K562 (cell line): Measurements from ENCODE around the gene PNLIPRP2. TPM values are rescaled to one million over a fixed set of nuclear protein-coding genes. Genes with fewer than 3 reads are reported as not detected.

ENCODE experiments used
- ATAC-seq: fragments of 200-7000 bp; cut with Tn5 transposase; 3 replicates; pipeline ENCODE4 v1.9.1; 2020; ENCODE audit warnings: moderate library complexity
- BruUV-seq: library from RNA; stranded (reverse); fragments of 400-500 nt; replicated peaks from 2 replicates; lab custom pipeline; 2021; lab: Mats Ljungman, UMichigan
- CTCF ChIA-PET: fragments of 300-600 bp; formaldehyde crosslinking; extraction: SDS; loops from one replicate; lab custom pipeline; 2021; ENCODE audit warnings: low intra/inter-chr PET ratio; lab: Yijun Ruan, JAX
- POLR2A ChIA-PET: fragments of 300-600, 350-650 bp; sonication (Branson Sonifier 250); formaldehyde crosslinking; extraction: SDS; loops from one replicate; lab custom pipeline; 2021; ENCODE audit warnings: antibody characterized with exemption, inconsistent platforms; lab: Yijun Ruan, JAX
- DNase-seq, 4 experiments: peaks; one replicate each; pipeline versions ENCODE4 v3.0.0 to v3.0.0-alpha.2; 2011 to 2018; ENCODE audit warnings: low spot score in 3 of 4, mixed read lengths in 3 of 4; ENCODE audit errors: extremely low read depth in 1 of 4
- FAIRE-seq: peaks from 2 replicates; lab custom pipeline; 2011; peaks lifted over from hg19 to GRCh38; lab: Jason Lieb, UNC
- H2AFZ ChIP-seq: 2 replicates; pipeline ENCODE4 v1.6.0; 2011; ENCODE audit warnings: low read depth, low read length, control low read depth, inconsistent platforms
- H3K27ac ChIP-seq: fragments of 200-600 bp; 3 replicates; pipeline ENCODE4 v1.8.0; 2011; ENCODE audit warnings: low read depth, mild to moderate bottlenecking, control low read depth, inconsistent platforms, low read length, moderate library complexity, mixed read lengths; ENCODE audit errors: extremely low read depth
- H3K27me3 ChIP-seq, 2 experiments: fragments of 300-600 bp in 1 of 2; 2 replicates in 1 of 2; 3 replicates in 1 of 2; pipeline versions ENCODE4 v1.6.0 to v1.8.0; 2011; ENCODE audit warnings: inconsistent platforms in 2 of 2, low read length in 2 of 2, mild to moderate bottlenecking in 1 of 2, mixed read lengths in 1 of 2, moderate library complexity in 1 of 2; ENCODE audit not compliant: control insufficient read depth in 2 of 2, insufficient read depth in 2 of 2
- H3K36me3 ChIP-seq: fragments of 300-600 bp; 3 replicates; pipeline ENCODE4 v1.8.0; 2011; ENCODE audit warnings: mild to moderate bottlenecking, low read length, inconsistent platforms; ENCODE audit not compliant: control insufficient read depth, insufficient read depth
- H3K4me1 ChIP-seq, 2 experiments: fragments of 200-600 bp in 1 of 2; replicated peaks in 1 of 2; 2 replicates in 1 of 2; 3 replicates in 1 of 2; pipeline versions ENCODE4 v1.5.1 to v1.8.0; 2011; ENCODE audit warnings: inconsistent platforms in 2 of 2, low read length in 2 of 2, mild to moderate bottlenecking in 1 of 2, mixed read lengths in 1 of 2, moderate library complexity in 1 of 2; ENCODE audit not compliant: control insufficient read depth in 2 of 2, insufficient read depth in 2 of 2
- H3K4me2 ChIP-seq: 2 replicates; pipeline ENCODE4 v1.6.1; 2011; ENCODE audit warnings: low read length, control low read depth, inconsistent platforms, mixed read lengths; ENCODE audit not compliant: insufficient read depth
- H3K4me3 ChIP-seq: fragments of 200-600 bp; sonication (generic), shearing (Covaris generic); 2 replicates; pipeline ENCODE4 v1.5.1; 2016; ENCODE audit warnings: control low read depth, inconsistent platforms
- H3K79me2 ChIP-seq: fragments of 200-600 bp; 3 replicates; pipeline ENCODE4 v1.8.0; 2011; ENCODE audit warnings: low read length, inconsistent platforms; ENCODE audit not compliant: control insufficient read depth, insufficient read depth
- H3K9ac ChIP-seq, 2 experiments: 2 replicates each; pipeline versions ENCODE4 v1.6.0 to v1.6.1; 2011; ENCODE audit warnings: low read depth in 2 of 2, low read length in 2 of 2, control low read depth in 1 of 2, inconsistent platforms in 1 of 2, mild to moderate bottlenecking in 1 of 2, mixed read lengths in 1 of 2; ENCODE audit not compliant: insufficient read depth in 1 of 2
- H3K9me1 ChIP-seq: one replicate; pipeline ENCODE4 v1.6.0; 2011; ENCODE audit warnings: inconsistent platforms, mild to moderate bottlenecking, low read length, moderate library complexity; ENCODE audit not compliant: control insufficient read depth, insufficient read depth
- H3K9me3 ChIP-seq: replicated peaks from 2 replicates; pipeline ENCODE4 v1.5.1; 2011; ENCODE audit warnings: low read depth, low read length, inconsistent platforms; ENCODE audit not compliant: control insufficient read depth, insufficient read depth
- H4K20me1 ChIP-seq: replicated peaks from 2 replicates; pipeline ENCODE4 v1.6.1; 2011; ENCODE audit warnings: low read length, inconsistent platforms, mixed read lengths; ENCODE audit not compliant: control insufficient read depth, insufficient read depth
- DACH1 ChIP-seq: fragments of 450-650 bp; IDR thresholded peaks from 2 replicates; pipeline ENCODE4 v1.6.1; 2018; ENCODE audit not compliant: partially characterized antibody
- FOS ChIP-seq: IDR thresholded peaks from 3 replicates; pipeline ENCODE4 v1.6.1; 2011; ENCODE audit not compliant: insufficient read length; ENCODE audit errors: extremely low read depth
- MEF2A ChIP-seq: IDR thresholded peaks from 2 replicates; pipeline ENCODE4 v1.6.1; 2011; ENCODE audit warnings: low read depth, mild to moderate bottlenecking, low read length, moderate library complexity; ENCODE audit not compliant: control insufficient read depth
- RBM25 ChIP-seq: fragments of 200-400 bp; formaldehyde crosslinking; IDR thresholded peaks from 2 replicates; pipeline ENCODE4 v1.6.1; 2018; ENCODE audit warnings: low read length, low read depth, moderate library complexity; ENCODE audit not compliant: severe bottlenecking
- SMARCA4 ChIP-seq: fragments of 450-650 bp; IDR thresholded peaks from 2 replicates; pipeline ENCODE4 v1.6.1; 2016
- STAT5A ChIP-seq: IDR thresholded peaks from 2 replicates; pipeline ENCODE4 v1.6.1; 2012; ENCODE audit warnings: low read length, inconsistent platforms, borderline replicate concordance
- TAF1 ChIP-seq: IDR thresholded peaks from 2 replicates; pipeline ENCODE4 v1.6.1; 2011; ENCODE audit warnings: mild to moderate bottlenecking, low read length, moderate library complexity; ENCODE audit not compliant: insufficient read depth, control insufficient read depth, severe bottlenecking; ENCODE audit errors: extremely low read depth
- ZNF583 ChIP-seq: fragments of 250-450 bp; sonication (Bioruptor Pico); IDR thresholded peaks from 2 replicates; pipeline ENCODE4 v1.4.0; 2020
- WGBS: fragments of 100-300 bp; shearing (Covaris generic); methylation state at CpG from one replicate; pipeline ENCODE4 v1.1.6; 2016; ENCODE audit warnings: low coverage, mixed read lengths; ENCODE audit not compliant: insufficient coverage; ENCODE audit errors: missing lambda C conversion rate; 5-methylcytosine and 5-hydroxymethylcytosine counted together
- in situ Hi-C: fragments of 300-500 bp; cut with MboI; formaldehyde crosslinking; loops from 4 replicates; pipeline ENCODE4 v1.15.0; 2018; ENCODE audit warnings: inconsistent platforms, mixed read lengths
- intact Hi-C: fragments of 100-400 bp; cut with micrococcal nuclease; formaldehyde crosslinking; loops from 2 replicates; pipeline ENCODE4 v1.14.2; 2022
- polyA plus RNA-seq, 8 experiments: library from polyadenylated mRNA; depleted of rRNA in 4 of 8; stranded (reverse) in 5 of 8; unstranded in 3 of 8; fragments of >200 nt; fragmentation: Nextera tagmentation in 2 of 8; fragmentation: Illumina TruSeq in 1 of 8; extraction: Ambion mirVana in 2 of 8; extraction: Trizol in 1 of 8; gene quantifications; 2 replicates each; pipeline versions ENCODE4 v1.2.1 to v1.2.3, GENCODE V29; 2011 to 2014; ENCODE audit warnings: inconsistent platforms in 1 of 8, missing spikeins in 1 of 8
- total RNA-seq, 7 experiments: library from RNA; depleted of rRNA in 6 of 7; stranded (reverse); fragments of >200 nt in 6 of 7; fragmentation: Illumina TruSeq in 2 of 7; extraction: Trizol in 2 of 7; gene quantifications; 2 replicates each; pipeline versions ENCODE4 v1.2.1 to v1.2.3, GENCODE V29; 2011 to 2021; ENCODE audit warnings: low replicate concordance in 1 of 7
- TF ChIP-seq, protein P1 (sequence below): sonication (generic); formaldehyde crosslinking; IDR thresholded peaks from 2 replicates; pipeline ENCODE4 v1.8.1; 2023; ENCODE audit warnings: mild to moderate bottlenecking, missing genetic modification reagents
- TF ChIP-seq, protein P2 (sequence below): fragments of 200-600 bp; sonication (generic); IDR thresholded peaks from one replicate; pipeline ENCODE4 v1.6.1; 2012; ENCODE audit warnings: mild to moderate bottlenecking, low read depth, low read length, inconsistent platforms

PNLIPRP2 gene
- total and polyA plus RNA-seq, 9 of the 15 experiments (the other 6 are each of a cell fraction or from before 2014, with no cell fraction given) = 0.38 TPM; not detected in 8

DNA sequence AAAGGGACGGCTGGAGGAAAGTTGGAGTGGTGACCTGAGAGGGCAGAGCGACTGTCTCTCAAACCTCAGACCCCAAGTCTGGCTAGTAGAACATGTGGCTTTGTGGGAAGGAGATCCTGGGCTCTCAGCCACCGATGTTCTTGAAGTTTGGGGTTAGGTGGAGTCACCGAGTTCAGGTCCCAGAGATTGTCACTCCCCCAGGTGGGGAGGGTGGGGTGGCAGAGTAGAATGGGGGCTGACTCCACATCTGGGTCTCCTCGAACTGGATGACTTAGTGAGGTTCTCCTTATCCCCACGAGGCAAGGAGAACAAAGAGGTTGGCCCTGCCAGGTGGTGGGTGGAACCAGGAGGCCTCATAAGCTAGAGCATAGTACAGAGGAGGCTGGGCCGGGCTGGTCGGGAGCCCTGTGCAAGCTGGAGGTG, 14.7 kb upstream of the PNLIPRP2 start:
- no TSS peak for BruUV-seq
- ChIA-PET CTCF (no interaction called here), POLR2A (no interaction called here)
- no peaks in the 10 kb centered on the region for H3K9me1 ChIP-seq
- no peak overlapping the region for H3K4me3 ChIP-seq
- FAIRE-seq = no peak
- no peaks in the 10 kb centered on the region for H3K9me3 ChIP-seq
- intact Hi-C loops (no loop called here), in situ Hi-C loops (no loop called here)
- no peak for DNase-seq
- no peak overlapping the region for H2AFZ ChIP-seq
- no peaks in the 10 kb centered on the region for H3K36me3 ChIP-seq
- no peak overlapping the region for H3K9ac ChIP-seq
- no peaks in the 10 kb centered on the region for H3K79me2 ChIP-seq
- peaks cover 0 to 13% of the 10 kb centered on the region in 2 experiments; a peak in 2 of 5 replicates for H3K27me3 ChIP-seq
- no peak overlapping the region for H3K27ac ChIP-seq
- TF ChIP-seq SMARCA4 = no peak
- no peak for TF ChIP-seq RBM25
- no peak for TF ChIP-seq TAF1
- TF ChIP-seq, protein P1, sequence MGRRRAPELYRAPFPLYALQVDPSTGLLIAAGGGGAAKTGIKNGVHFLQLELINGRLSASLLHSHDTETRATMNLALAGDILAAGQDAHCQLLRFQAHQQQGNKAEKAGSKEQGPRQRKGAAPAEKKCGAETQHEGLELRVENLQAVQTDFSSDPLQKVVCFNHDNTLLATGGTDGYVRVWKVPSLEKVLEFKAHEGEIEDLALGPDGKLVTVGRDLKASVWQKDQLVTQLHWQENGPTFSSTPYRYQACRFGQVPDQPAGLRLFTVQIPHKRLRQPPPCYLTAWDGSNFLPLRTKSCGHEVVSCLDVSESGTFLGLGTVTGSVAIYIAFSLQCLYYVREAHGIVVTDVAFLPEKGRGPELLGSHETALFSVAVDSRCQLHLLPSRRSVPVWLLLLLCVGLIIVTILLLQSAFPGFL = no peak
- TF ChIP-seq DACH1 = no peak
- TF ChIP-seq, protein P2, sequence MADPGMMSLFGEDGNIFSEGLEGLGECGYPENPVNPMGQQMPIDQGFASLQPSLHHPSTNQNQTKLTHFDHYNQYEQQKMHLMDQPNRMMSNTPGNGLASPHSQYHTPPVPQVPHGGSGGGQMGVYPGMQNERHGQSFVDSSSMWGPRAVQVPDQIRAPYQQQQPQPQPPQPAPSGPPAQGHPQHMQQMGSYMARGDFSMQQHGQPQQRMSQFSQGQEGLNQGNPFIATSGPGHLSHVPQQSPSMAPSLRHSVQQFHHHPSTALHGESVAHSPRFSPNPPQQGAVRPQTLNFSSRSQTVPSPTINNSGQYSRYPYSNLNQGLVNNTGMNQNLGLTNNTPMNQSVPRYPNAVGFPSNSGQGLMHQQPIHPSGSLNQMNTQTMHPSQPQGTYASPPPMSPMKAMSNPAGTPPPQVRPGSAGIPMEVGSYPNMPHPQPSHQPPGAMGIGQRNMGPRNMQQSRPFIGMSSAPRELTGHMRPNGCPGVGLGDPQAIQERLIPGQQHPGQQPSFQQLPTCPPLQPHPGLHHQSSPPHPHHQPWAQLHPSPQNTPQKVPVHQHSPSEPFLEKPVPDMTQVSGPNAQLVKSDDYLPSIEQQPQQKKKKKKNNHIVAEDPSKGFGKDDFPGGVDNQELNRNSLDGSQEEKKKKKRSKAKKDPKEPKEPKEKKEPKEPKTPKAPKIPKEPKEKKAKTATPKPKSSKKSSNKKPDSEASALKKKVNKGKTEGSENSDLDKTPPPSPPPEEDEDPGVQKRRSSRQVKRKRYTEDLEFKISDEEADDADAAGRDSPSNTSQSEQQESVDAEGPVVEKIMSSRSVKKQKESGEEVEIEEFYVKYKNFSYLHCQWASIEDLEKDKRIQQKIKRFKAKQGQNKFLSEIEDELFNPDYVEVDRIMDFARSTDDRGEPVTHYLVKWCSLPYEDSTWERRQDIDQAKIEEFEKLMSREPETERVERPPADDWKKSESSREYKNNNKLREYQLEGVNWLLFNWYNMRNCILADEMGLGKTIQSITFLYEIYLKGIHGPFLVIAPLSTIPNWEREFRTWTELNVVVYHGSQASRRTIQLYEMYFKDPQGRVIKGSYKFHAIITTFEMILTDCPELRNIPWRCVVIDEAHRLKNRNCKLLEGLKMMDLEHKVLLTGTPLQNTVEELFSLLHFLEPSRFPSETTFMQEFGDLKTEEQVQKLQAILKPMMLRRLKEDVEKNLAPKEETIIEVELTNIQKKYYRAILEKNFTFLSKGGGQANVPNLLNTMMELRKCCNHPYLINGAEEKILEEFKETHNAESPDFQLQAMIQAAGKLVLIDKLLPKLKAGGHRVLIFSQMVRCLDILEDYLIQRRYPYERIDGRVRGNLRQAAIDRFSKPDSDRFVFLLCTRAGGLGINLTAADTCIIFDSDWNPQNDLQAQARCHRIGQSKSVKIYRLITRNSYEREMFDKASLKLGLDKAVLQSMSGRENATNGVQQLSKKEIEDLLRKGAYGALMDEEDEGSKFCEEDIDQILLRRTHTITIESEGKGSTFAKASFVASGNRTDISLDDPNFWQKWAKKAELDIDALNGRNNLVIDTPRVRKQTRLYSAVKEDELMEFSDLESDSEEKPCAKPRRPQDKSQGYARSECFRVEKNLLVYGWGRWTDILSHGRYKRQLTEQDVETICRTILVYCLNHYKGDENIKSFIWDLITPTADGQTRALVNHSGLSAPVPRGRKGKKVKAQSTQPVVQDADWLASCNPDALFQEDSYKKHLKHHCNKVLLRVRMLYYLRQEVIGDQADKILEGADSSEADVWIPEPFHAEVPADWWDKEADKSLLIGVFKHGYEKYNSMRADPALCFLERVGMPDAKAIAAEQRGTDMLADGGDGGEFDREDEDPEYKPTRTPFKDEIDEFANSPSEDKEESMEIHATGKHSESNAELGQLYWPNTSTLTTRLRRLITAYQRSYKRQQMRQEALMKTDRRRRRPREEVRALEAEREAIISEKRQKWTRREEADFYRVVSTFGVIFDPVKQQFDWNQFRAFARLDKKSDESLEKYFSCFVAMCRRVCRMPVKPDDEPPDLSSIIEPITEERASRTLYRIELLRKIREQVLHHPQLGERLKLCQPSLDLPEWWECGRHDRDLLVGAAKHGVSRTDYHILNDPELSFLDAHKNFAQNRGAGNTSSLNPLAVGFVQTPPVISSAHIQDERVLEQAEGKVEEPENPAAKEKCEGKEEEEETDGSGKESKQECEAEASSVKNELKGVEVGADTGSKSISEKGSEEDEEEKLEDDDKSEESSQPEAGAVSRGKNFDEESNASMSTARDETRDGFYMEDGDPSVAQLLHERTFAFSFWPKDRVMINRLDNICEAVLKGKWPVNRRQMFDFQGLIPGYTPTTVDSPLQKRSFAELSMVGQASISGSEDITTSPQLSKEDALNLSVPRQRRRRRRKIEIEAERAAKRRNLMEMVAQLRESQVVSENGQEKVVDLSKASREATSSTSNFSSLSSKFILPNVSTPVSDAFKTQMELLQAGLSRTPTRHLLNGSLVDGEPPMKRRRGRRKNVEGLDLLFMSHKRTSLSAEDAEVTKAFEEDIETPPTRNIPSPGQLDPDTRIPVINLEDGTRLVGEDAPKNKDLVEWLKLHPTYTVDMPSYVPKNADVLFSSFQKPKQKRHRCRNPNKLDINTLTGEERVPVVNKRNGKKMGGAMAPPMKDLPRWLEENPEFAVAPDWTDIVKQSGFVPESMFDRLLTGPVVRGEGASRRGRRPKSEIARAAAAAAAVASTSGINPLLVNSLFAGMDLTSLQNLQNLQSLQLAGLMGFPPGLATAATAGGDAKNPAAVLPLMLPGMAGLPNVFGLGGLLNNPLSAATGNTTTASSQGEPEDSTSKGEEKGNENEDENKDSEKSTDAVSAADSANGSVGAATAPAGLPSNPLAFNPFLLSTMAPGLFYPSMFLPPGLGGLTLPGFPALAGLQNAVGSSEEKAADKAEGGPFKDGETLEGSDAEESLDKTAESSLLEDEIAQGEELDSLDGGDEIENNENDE = no peak
- no peak for TF ChIP-seq FOS
- TF ChIP-seq MEF2A = no peak
- no peak for TF ChIP-seq STAT5A
- no peak for TF ChIP-seq ZNF583 (CRISPR knock-in tag)
- H4K20me1 ChIP-seq = no peaks in the 10 kb centered on the region
- no peak overlapping the region for H3K4me2 ChIP-seq
- peaks cover 0 to 7% of the 10 kb centered on the region in 2 experiments; a peak in 2 of 5 replicates for H3K4me1 ChIP-seq
- ATAC-seq = no peak
- WGBS = 0% methylated on average over 7 of the region's 8 CpGs
